ENCODE results near the gene SCMH1.

GRCh38 chr1:40989066-40989465, 253.0 kb downstream of the SCMH1 start:
- TF ChIP-seq CTCF (IDR thresholded peaks at IDR 0.05; ENCODE audit: poor library complexity, severe bottlenecking) (no peak), SMC3 (conservative IDR thresholded peaks at IDR 0.05; ENCODE audit: poor library complexity) (no peak), EP300 (conservative IDR thresholded peaks at IDR 0.05; ENCODE audit: poor library complexity, severe bottlenecking) (no peak), EZH2 (IDR thresholded peaks at IDR 0.05; ENCODE audit: borderline replicate concordance, insufficient read depth, low read length, poor library complexity, severe bottlenecking) (no peak), RAD21 (conservative IDR thresholded peaks at IDR 0.05) (no peak), POLR2AphosphoS5 (IDR thresholded peaks at IDR 0.05) (no peak), REST (IDR thresholded peaks at IDR 0.05; ENCODE audit: borderline replicate concordance) (no peak), MXI1 (conservative IDR thresholded peaks at IDR 0.05; ENCODE audit: poor library complexity, severe bottlenecking) (no peak)

Data from neural cell (in vitro differentiated cells).